ENCODE measurements around the gene BAD. TPM values are rescaled to one million over a fixed set of nuclear protein-coding genes. Genes with fewer than 3 reads are reported as not detected.
"Not testable (repeated sequence)": the region's sequence is repeated elsewhere in the genome, so short reads cannot be mapped to it uniquely, and the experiment has no call there.

BAD gene
- total and polyA plus RNA-seq, 2 donors: 64.1 to 65.8 TPM

DNA sequence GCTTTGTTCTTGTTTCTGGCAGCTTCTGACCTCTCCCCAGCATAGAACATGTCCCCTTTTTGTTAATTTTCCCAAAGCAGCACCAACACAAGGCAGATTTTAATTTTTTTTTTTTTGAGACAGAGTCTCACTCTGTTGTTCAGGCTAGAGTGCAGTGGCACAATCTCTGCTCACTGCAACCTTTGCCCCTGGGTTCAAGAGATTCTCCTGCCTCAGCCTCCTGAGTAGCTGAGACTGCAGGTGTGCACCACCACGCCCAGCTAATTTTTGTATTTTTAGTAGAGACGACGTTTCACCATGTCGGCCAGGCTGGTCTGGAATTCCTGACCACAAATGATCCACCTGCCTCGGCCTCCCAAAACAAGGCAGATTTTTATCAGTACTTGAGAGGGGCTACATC lies 23.3 kb upstream of the BAD start:
- H3K4me1 ChIP-seq (ENCODE audit: control insufficient read depth in 2 of 2, insufficient read depth in 2 of 2, low read length in 2 of 2): peaks cover 10 to 25% of the 10 kb centered on the region in 2 donors
- not testable (repeated sequence) for H3K27ac ChIP-seq (ENCODE audit: low read depth in 1 of 2, low read length in 1 of 2); H3K4me3 ChIP-seq (ENCODE audit: low read length in 2 of 2); H3K9me3 ChIP-seq (ENCODE audit: control insufficient read depth in 2 of 2, insufficient read depth in 1 of 2, low read length in 1 of 2); DNase-seq (ENCODE audit: low read depth in 6 of 9, low spot score in 9 of 9)
- H3K27me3 ChIP-seq (ENCODE audit: control insufficient read depth in 2 of 2, insufficient read depth in 1 of 2, low read length in 1 of 2): peaks cover 2 to 14% of the 10 kb centered on the region in 2 donors
- H3K36me3 ChIP-seq (ENCODE audit: control insufficient read depth in 2 of 2, insufficient read depth in 2 of 2, low read length in 1 of 2): peaks cover 16 to 18% of the 10 kb centered on the region in 2 donors
- 97% methylated on average over 5 of the region's 5 CpGs for WGBS

DNA sequence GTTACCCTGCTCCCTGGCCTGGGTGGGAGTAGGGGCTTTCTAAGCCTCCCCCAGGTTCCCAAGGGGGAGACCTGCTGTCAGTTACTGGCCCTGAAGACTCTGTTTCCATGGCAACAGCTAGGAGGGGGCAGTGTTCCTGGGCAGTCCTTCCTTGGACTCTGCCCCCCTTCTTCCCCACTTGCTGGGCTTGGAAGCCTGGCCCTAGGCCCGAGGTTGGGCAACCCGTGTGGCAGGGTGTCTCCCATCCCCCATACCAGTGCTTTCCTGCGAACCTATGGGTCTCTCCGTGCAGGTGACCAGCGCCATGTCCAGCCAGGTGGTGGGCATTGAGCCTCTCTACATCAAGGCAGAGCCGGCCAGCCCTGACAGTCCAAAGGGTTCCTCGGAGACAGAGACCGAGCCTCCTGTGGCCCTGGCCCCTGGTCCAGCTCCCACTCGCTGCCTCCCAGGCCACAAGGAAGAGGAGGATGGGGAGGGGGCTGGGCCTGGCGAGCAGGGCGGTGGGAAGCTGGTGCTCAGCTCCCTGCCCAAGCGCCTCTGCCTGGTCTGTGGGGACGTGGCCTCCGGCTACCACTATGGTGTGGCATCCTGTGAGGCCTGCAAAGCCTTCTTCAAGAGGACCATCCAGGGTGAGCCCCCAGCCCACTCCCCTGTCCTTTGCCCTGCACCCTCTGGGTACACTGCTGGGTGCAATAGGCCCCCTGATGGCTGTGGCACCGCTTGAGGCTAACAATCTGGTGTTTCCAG lies 22.6 kb upstream of the BAD start:
- 91% methylated on average over 15 of the region's 15 CpGs for WGBS
- H3K27me3 ChIP-seq (ENCODE audit: control insufficient read depth in 2 of 2, insufficient read depth in 1 of 2, low read length in 1 of 2): peaks cover 3 to 21% of the 10 kb centered on the region in 2 donors
- peaks cover 10 to 21% of the 10 kb centered on the region in 2 donors for H3K4me1 ChIP-seq (ENCODE audit: control insufficient read depth in 2 of 2, insufficient read depth in 2 of 2, low read length in 2 of 2)
- peaks cover 14 to 16% of the 10 kb centered on the region in 2 donors for H3K36me3 ChIP-seq (ENCODE audit: control insufficient read depth in 2 of 2, insufficient read depth in 2 of 2, low read length in 1 of 2)
- H3K9me3 ChIP-seq (ENCODE audit: control insufficient read depth in 2 of 2, insufficient read depth in 1 of 2, low read length in 1 of 2): peaks cover 0 to 4% of the 10 kb centered on the region in 2 donors
- DNase-seq (ENCODE audit: low read depth in 6 of 9, low spot score in 9 of 9): no peak
- H3K27ac ChIP-seq (ENCODE audit: low read depth in 1 of 2, low read length in 1 of 2): no peak overlapping the region
- H3K4me3 ChIP-seq (ENCODE audit: low read length in 2 of 2): peak overlapping the region; percentile 69 to 89

GRCh38 chr11:64306563-64306875 lies 22.1 kb upstream of the BAD start:
- 42% methylated on average over 9 of the region's 9 CpGs for WGBS
- peaks cover 8 to 27% of the 10 kb centered on the region in 2 donors for H3K27me3 ChIP-seq (ENCODE audit: control insufficient read depth in 2 of 2, insufficient read depth in 1 of 2, low read length in 1 of 2)
- H3K36me3 ChIP-seq (ENCODE audit: control insufficient read depth in 2 of 2, insufficient read depth in 2 of 2, low read length in 1 of 2): peaks cover 14 to 16% of the 10 kb centered on the region in 2 donors
- H3K27ac ChIP-seq (ENCODE audit: low read depth in 1 of 2, low read length in 1 of 2): peak overlapping the region in 1 of 2 donors; percentile 70
- no peak for DNase-seq (ENCODE audit: low read depth in 6 of 9, low spot score in 9 of 9)
- peak overlapping the region; percentile 69 to 89 for H3K4me3 ChIP-seq (ENCODE audit: low read length in 2 of 2)
- peaks cover 0 to 7% of the 10 kb centered on the region in 2 donors for H3K9me3 ChIP-seq (ENCODE audit: control insufficient read depth in 2 of 2, insufficient read depth in 1 of 2, low read length in 1 of 2)
- H3K4me1 ChIP-seq (ENCODE audit: control insufficient read depth in 2 of 2, insufficient read depth in 2 of 2, low read length in 2 of 2): peaks cover 10 to 21% of the 10 kb centered on the region in 2 donors

DNA sequence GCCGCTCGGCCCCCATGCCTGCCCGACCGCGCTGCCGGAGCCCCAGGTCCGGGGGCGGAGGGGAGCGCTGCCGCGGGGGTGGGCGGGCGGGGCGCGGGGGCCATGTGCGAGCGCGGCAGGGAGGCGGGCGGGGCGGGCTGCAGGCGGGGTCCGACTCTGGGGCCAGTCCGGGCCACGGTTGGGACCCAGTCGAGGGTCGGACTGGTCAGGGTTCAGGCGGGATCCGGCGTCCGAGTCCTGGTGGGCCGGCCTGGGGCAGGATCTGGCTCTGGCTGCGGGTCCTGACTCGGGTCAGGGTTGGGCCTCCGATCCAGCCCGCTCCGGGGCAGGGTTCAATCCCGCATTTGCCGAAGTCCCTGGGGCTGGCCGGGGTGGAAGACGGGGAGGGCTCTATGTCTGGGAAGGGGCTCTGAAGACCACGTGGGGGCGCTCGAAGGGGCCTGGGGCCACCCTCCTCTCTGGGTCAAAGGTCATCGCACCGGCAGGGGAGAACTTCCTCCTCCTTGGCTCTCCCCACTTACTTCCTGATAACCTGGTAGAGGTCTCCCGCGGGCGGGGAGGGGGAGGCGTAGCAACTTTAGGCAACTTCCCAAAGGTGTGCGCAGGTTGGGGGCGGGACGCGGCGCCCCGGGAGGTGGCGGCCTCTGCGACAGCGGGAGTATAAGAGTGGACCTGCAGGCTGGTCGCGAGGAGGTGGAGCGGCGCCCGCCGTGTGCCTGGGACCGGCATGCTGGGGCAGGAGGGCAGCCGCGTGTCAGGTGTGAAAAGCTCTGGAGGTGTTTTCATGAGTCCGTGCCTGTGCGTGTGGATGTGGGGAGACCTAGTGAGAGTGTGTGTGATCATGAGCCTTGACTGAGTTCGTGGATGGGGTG lies 21.5 kb upstream of the BAD start:
- H3K27me3 ChIP-seq (ENCODE audit: control insufficient read depth in 2 of 2, insufficient read depth in 1 of 2, low read length in 1 of 2): peaks cover 14 to 32% of the 10 kb centered on the region in 2 donors
- peak overlapping the region; percentile 84 to 86 for H3K27ac ChIP-seq (ENCODE audit: low read depth in 1 of 2, low read length in 1 of 2)
- peak in 5 of 9 donors; percentile 64 to 84 (median 71) for DNase-seq (ENCODE audit: low read depth in 6 of 9, low spot score in 9 of 9)
- WGBS: 1% methylated on average over 71 of the region's 71 CpGs
- peaks cover 10 to 16% of the 10 kb centered on the region in 2 donors for H3K36me3 ChIP-seq (ENCODE audit: control insufficient read depth in 2 of 2, insufficient read depth in 2 of 2, low read length in 1 of 2)
- H3K9me3 ChIP-seq (ENCODE audit: control insufficient read depth in 2 of 2, insufficient read depth in 1 of 2, low read length in 1 of 2): peaks cover 0 to 11% of the 10 kb centered on the region in 2 donors
- peaks cover 12 to 21% of the 10 kb centered on the region in 2 donors for H3K4me1 ChIP-seq (ENCODE audit: control insufficient read depth in 2 of 2, insufficient read depth in 2 of 2, low read length in 2 of 2)
- H3K4me3 ChIP-seq (ENCODE audit: low read length in 2 of 2): peak overlapping the region; percentile 69 to 89

GRCh38 chr11:64305075-64305690 lies 20.7 kb upstream of the BAD start, which contains the start of gene ESRRA:
ESRRA (plus strand) TSS chr11:64305524; CDS start chr11:64307180, 1,656 bp downstream.
- Histone ChIP-seq H3K27me3 (ENCODE audit: control insufficient read depth in 2 of 2, insufficient read depth in 1 of 2, low read length in 1 of 2) (peaks cover 21 to 40% of the 10 kb centered on the region in 2 donors), H3K36me3 (ENCODE audit: control insufficient read depth in 2 of 2, insufficient read depth in 2 of 2, low read length in 1 of 2) (peaks cover 10 to 16% of the 10 kb centered on the region in 2 donors), H3K9me3 (ENCODE audit: control insufficient read depth in 2 of 2, insufficient read depth in 1 of 2, low read length in 1 of 2) (peaks cover 0 to 19% of the 10 kb centered on the region in 2 donors), H3K27ac (ENCODE audit: low read depth in 1 of 2, low read length in 1 of 2) (peak within 1 kb of the TSS; percentile 90 to 91), H3K4me1 (ENCODE audit: control insufficient read depth in 2 of 2, insufficient read depth in 2 of 2, low read length in 2 of 2) (peaks cover 15 to 29% of the 10 kb centered on the region in 2 donors), H3K4me3 (ENCODE audit: low read length in 2 of 2) (peak within 1 kb of the TSS; percentile 69 to 89)
- peak; percentile 92 to 99 (median 98) for DNase-seq (ENCODE audit: low read depth in 6 of 9, low spot score in 9 of 9)
- WGBS: 1% methylated on average over 81 of the region's 81 CpGs

DNA sequence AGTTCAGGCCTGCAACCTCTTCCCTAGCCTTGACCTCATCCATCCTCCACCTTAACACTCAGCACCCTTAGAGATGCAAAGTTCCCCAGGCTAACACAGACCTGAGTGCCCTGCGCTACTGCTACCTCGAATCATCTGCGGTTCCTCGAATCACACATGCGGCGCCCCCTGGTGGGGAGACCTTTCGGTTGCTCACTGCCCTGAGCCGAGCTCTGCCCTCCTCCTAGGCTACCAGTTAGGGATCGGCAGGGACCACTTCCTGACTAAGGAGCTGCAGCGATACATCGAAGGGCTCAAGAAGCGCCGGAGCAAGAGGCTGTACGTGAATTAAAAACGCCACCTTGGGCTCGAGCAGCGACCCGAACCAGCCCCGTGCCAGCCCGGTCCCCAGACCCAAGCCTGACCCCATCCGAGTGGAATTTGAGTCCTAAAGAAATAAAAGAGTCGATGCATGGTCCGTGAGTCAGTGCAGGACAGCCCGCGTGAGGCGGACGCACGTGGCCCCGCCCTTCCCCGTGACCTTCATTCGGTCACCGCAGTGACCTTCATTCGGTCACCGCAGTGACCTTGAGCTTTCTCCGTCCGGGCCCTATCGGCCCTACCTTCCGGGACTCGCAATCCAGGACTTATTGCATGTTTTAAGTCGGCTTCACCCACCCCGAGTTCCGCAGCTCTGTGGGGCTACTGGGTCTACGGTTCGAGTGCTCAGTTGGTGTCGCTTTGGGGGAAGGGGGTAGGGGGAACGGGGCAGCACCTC lies 20.0 kb upstream of the BAD start:
- H3K4me3 ChIP-seq (ENCODE audit: low read length in 2 of 2): peak overlapping the region; percentile 50 to 89
- H3K27me3 ChIP-seq (ENCODE audit: control insufficient read depth in 2 of 2, insufficient read depth in 1 of 2, low read length in 1 of 2): peaks cover 26 to 47% of the 10 kb centered on the region in 2 donors
- DNase-seq (ENCODE audit: low read depth in 6 of 9, low spot score in 9 of 9): peak; percentile 73 to 95 (median 87)
- H3K36me3 ChIP-seq (ENCODE audit: control insufficient read depth in 2 of 2, insufficient read depth in 2 of 2, low read length in 1 of 2): peaks cover 10 to 13% of the 10 kb centered on the region in 2 donors
- peak overlapping the region; percentile 90 to 91 for H3K27ac ChIP-seq (ENCODE audit: low read depth in 1 of 2, low read length in 1 of 2)
- peaks cover 15 to 36% of the 10 kb centered on the region in 2 donors for H3K4me1 ChIP-seq (ENCODE audit: control insufficient read depth in 2 of 2, insufficient read depth in 2 of 2, low read length in 2 of 2)
- peaks cover 0 to 25% of the 10 kb centered on the region in 2 donors for H3K9me3 ChIP-seq (ENCODE audit: control insufficient read depth in 2 of 2, insufficient read depth in 1 of 2, low read length in 1 of 2)
- under 1% methylated on average over 46 of the region's 46 CpGs for WGBS

DNA sequence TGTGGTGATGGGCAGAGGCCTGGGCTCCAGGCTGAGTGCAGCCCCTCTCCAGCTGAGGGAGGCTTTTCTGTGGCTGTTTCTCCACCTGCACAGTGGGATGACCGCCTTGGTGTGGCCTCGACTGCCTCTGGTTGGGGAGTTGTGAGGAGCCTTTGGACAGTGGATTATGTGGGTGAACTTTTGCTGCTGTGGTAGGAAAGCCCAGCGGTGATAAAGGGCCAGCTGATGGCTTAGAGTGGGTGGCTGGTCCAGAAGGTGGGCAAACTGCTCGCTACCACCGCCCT lies 19.5 kb upstream of the BAD start:
- H3K36me3 ChIP-seq (ENCODE audit: control insufficient read depth in 2 of 2, insufficient read depth in 2 of 2, low read length in 1 of 2): peaks cover 10 to 11% of the 10 kb centered on the region in 2 donors
- peaks cover 32 to 52% of the 10 kb centered on the region in 2 donors for H3K27me3 ChIP-seq (ENCODE audit: control insufficient read depth in 2 of 2, insufficient read depth in 1 of 2, low read length in 1 of 2)
- 50% methylated on average over 5 of the region's 5 CpGs for WGBS
- H3K27ac ChIP-seq (ENCODE audit: low read depth in 1 of 2, low read length in 1 of 2): no peak overlapping the region
- DNase-seq (ENCODE audit: low read depth in 6 of 9, low spot score in 9 of 9): no peak
- H3K4me1 ChIP-seq (ENCODE audit: control insufficient read depth in 2 of 2, insufficient read depth in 2 of 2, low read length in 2 of 2): peaks cover 15 to 36% of the 10 kb centered on the region in 2 donors
- peak overlapping the region; percentile 50 to 89 for H3K4me3 ChIP-seq (ENCODE audit: low read length in 2 of 2)
- peaks cover 0 to 25% of the 10 kb centered on the region in 2 donors for H3K9me3 ChIP-seq (ENCODE audit: control insufficient read depth in 2 of 2, insufficient read depth in 1 of 2, low read length in 1 of 2)

Measured in thymus (tissue), 11 donors.